Activated naive CD8-positive, alpha-beta T cell treated with anti-CD3 and anti-CD28 coated beads, Interleukin-2, amount 50 U/mL, for 16 hours (primary cell): ENCODE measurements around the gene IRF6.

Source experiments
- DNase-seq: peaks from one replicate; pipeline ENCODE4 v3.0.0-alpha.2; 2020; ENCODE audit warnings: low read depth, low spot score

The IRF6 gene

DNA sequence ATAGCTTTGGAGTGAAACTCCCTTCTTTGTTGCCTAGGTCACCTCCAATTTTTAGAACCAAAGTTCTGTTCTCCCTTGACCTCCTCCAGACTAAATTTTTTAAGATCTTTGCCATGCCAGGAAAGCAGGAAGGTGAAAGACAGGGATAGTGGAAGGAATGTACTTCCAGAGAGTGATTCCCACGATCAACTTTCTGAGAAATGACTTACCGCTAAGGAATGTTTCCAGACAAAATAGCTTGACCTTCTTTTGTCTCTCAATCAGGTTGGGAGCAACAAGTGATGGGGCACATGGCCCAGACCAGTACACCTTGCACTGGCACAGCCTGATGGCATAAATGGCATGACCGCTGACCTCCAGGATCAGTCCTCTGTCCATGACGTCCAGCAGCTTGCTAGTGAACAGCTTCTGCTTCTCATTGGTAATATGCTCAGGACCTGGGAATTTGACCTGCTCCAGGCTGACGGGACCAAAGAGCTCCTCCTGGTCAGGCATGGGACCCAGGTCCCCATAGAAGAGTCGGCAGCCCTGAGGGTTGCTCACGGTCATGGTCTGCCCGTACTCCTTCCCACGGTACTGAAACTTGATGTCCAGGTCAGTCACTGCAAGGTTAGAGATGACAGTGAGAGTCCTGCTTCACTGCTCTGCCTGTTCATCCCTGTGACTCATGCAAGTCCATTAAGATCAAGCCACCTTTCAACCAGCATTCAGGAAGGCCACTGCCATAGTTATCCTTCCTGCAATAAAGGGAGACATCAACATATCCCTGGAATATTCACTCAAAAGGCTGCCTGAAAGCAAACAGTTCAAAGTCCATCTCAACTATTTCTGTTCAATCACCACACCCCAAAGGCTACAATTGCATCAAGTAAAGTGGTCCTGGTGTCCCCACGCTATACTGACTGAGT lies 15.4 kb downstream of the IRF6 start:
- DNase-seq: no peak

DNA sequence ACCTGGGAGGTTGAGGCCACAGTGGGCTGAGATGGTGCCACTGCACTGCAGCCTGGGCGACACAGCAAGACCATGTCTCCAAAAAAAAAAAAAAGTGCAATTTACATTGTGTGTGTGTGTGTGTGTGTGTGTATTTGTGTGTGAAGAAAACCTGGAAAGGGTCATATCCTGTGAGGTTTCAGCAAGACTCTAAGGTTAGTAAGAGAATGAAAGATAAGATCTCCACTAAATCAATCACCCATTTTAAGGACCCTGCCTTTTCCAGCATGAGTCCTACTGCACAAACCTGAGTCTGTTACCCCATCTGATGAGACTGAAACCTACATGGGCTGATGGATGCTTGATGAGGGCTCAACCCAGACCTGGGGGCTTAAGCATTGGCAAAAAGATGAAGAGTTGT lies 16.7 kb downstream of the IRF6 start:
- no peak for DNase-seq

- no peak for DNase-seq
Observed at GRCh38 chr1:209787551-209787950, 18.4 kb downstream of the IRF6 start.

- no peak for DNase-seq
Observed at GRCh38 chr1:209786146-209786545, 19.8 kb downstream of the IRF6 start.

DNA sequence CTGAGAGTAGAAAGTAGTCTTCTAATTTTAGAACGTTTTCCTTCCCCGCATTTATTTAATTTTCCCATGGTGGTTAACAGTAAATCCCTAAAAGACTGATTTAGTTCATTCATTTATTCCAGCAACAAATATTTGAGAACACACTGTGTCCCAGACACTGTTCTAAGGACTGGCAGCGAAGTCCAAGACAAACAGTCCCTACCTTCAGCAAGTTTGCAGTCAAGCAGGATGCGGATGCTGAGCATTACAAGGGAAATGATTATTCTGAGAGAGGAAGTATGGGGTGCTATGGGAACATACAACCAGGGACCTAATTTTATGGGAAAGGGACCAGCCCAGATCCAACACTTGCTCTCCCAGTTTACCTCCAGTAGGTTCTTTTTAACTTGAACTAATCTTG lies 20.4 kb downstream of the IRF6 start:
- no peak for DNase-seq

- DNase-seq: peak; percentile 99
Observed at GRCh38 chr1:209784265-209785169, 21.4 kb downstream of the IRF6 start, which contains the start of gene C1orf74. Gene C1orf74 (minus strand): TSS chr1:209784559. CDS start chr1:209783634, 925 bp downstream.

DNA sequence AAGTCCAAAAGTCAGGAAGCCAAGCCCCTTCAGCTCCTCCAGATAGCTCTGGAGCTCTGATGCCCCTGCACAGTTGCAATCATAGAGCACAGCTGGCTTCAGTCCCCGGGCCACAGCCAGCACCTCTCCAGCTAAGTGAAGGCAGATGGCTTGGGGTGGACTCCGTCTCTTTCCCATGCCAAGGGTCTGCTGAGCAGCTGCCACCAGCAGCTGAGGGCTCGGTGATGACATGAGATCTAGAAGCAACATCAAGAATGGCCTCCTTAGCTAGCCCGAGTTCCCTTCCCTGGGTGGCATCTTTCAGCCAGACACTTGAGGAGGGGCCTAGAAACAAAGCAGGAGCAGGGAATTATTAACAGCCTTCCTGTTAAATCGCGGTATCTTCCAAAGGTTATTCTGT lies 22.6 kb downstream of the IRF6 start:
- no peak for DNase-seq

DNA sequence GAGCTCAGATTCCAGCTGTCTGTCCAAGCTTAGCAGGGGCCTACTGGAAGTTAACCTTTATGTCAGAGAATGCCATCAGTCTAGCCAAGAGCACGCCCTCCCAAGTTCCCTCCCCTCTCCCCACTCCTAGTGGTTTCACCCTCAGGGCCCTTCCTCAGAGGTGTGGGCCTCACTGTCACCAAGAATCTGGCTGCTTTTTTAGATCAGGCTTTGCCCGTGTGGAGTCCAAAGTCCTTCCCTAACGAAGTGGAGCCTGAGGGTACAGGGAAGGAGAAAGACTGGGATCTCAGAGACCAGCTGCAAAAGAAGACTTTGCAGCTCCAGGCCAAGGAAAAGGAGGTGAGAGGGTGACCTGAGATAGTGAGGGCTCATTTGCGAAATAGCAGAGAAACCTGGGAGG lies 25.7 kb downstream of the IRF6 start:
- DNase-seq: no peak

- DNase-seq: no peak
Observed at GRCh38 chr1:209778102-209778501, 27.8 kb downstream of the IRF6 start.

- no peak for DNase-seq
Observed at GRCh38 chr1:209777587-209777986, 28.4 kb downstream of the IRF6 start.

GRCh38 chr1:209775678-209776077 lies 30.3 kb downstream of the IRF6 start:
- DNase-seq: no peak

DNA sequence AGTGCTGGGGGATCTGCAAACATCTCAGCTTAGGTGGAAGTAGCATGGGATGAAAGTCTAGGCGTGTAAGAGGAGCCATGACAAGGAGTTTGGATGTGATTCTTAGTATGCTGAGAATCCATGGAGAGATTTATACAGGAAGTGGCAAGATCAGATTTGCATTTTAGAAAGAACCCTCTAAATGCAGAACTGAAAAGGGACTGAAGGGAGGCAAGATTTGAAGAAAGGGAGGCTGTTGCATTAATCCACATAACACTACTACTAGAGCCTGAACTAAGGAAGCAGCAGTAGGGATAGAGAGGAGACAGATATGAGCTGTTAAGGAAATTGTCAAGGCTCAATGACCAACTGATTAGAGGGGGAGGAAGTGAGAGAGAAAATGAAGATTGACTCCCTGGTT lies 31.4 kb downstream of the IRF6 start:
- no peak for DNase-seq

DNA sequence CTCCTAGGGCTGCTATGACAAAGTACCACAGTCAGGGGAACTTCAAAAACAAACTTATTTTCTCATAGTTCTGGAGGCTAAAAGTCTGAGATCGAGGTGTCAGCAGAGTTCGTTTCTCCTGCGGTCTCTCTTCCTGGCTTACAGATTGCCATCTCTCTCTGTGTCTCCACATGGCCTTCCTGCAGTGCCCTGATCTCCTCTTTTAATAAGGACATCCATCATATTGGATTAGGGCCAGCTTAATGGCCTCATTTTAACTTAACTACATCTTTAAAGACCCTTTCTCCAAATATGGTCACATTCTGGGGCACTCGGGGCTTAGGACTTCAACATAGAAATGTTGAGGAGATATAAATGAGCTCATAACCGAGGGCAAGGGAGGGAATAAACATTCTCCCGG lies 33.8 kb downstream of the IRF6 start:
- DNase-seq: no peak

DNA sequence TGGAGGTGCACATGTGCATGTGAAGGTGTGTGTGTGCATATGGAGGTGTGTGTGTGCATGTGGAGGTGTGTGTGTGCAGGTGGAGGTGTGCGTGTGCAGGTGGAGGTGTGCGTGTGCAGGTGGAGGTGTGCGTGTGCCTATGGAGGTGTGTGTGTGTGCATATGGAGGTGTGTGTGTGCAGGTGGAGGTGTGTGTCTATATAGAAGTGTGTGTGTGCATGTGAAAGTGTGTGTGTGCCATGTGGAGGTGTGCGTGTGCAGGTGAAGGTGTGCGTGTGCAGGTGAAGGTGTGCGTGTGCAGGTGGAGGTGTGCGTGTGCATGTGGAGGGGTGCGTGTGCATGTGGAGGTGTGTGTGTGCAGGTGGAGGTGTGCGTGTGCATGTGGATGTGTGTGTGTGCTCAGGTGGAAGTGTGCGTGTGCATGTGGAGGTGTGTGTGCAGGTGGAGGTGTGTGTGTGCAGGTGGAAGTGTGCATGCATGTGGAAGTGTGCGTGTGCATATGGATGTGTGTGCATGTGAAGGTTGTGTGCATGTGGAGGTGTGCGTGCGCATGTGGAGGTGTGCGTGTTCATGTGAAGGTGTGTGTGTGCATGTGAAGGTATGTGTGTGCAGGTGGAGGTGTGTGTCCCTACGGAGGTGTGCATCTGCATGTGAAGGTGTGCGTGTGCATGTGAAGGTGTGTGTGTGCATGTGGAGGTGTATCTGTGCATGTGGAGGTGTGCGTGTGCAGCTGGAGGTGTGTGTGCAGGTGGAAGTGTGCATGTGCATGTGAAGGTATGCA lies 35.1 kb downstream of the IRF6 start:
- no peak for DNase-seq

GRCh38 chr1:209769971-209770370 lies 36.0 kb downstream of the IRF6 start:
- DNase-seq: no peak

GRCh38 chr1:209769171-209769904 lies 36.6 kb downstream of the IRF6 start:
- no peak for DNase-seq

- DNase-seq: peak; percentile 52
Observed at GRCh38 chr1:209768354-209768774, 37.6 kb downstream of the IRF6 start.

DNA sequence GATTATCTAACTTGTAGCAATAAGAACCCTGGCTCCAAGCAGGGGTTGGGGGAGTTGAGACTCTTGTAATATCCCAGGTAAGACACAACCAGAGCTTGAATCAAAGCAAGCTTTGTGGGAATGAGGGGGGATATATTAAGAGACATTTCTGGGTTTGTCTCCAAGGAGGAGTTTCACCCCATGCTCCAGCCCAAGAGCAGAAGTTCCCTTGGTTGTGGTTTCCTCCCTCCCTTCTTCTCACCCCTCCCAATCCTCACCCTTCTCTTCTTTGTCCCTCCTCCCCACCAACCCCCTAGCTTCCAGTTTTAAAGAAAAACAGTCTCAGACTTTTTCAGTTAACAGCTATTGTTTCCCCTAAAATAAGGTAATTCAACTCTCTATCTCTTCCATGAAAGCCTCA lies 38.2 kb downstream of the IRF6 start:
- no peak for DNase-seq

- DNase-seq: no peak
Observed at GRCh38 chr1:209767096-209767495, 38.8 kb downstream of the IRF6 start.

- DNase-seq: no peak
Observed at GRCh38 chr1:209766051-209766450, 39.9 kb downstream of the IRF6 start.
